Prostate gland (tissue), 2 donors: ENCODE measurements around the gene AUTS2. TPM values are rescaled to one million over a fixed set of nuclear protein-coding genes. Genes with fewer than 3 reads are reported as not detected.

ENCODE experiments used
- DNase-seq: peaks from one replicate; pipeline ENCODE4 v3.0.0-alpha.2; 2019; ENCODE audit warnings: low spot score
- H3K27ac ChIP-seq, 2 donors: fragments of 200-600 bp; sonication (generic); 2 replicates each; pipeline ENCODE4 v1.5.1; 2017 to 2019
- H3K27me3 ChIP-seq: fragments of 200-600 bp; sonication (generic); replicated peaks from 2 replicates; pipeline ENCODE4 v1.5.1; 2019; ENCODE audit not compliant: insufficient read depth
- H3K36me3 ChIP-seq, 2 donors: fragments of 200-600 bp; sonication (generic); 1 replicate in 1 of 2; 2 replicates in 1 of 2; pipeline versions ENCODE4 v1.5.1 to v1.8.1; 2017 to 2019
- H3K4me1 ChIP-seq: fragments of 200-600 bp; sonication (generic); replicated peaks from 2 replicates; pipeline ENCODE4 v1.5.1; 2019
- H3K4me3 ChIP-seq, 2 donors: fragments of 200-600 bp; sonication (generic); 2 replicates each; pipeline ENCODE4 v1.5.1; 2017 to 2019
- H3K9me3 ChIP-seq: fragments of 200-600 bp; sonication (generic); 2 replicates; pipeline ENCODE4 v1.5.1; 2017
- CTCF ChIP-seq, 4 experiments: fragments of 200-600 bp in 2 of 4; fragments of 450-650 bp in 2 of 4; sonication (generic) in 2 of 4; IDR thresholded peaks; 1 replicate in 3 of 4; 2 replicates in 1 of 4; pipeline ENCODE4 v1.5.1; 2016 to 2019; ENCODE audit warnings: antibody characterized with exemption in 4 of 4, mild to moderate bottlenecking in 2 of 4, moderate library complexity in 2 of 4
- POLR2A ChIP-seq: fragments of 450-650 bp; IDR thresholded peaks from one replicate; pipeline ENCODE4 v1.6.1; 2016; ENCODE audit warnings: antibody characterized with exemption, mild to moderate bottlenecking
- POLR2AphosphoS5 ChIP-seq: sonication (generic); formaldehyde crosslinking; IDR thresholded peaks from one replicate; pipeline ENCODE4 v1.6.1; 2017; ENCODE audit warnings: antibody characterized with exemption
- WGBS: methylation state at CpG from one replicate; pipeline ENCODE4 v1.1.5; 2018; 5-methylcytosine and 5-hydroxymethylcytosine counted together
- intact Hi-C: fragments of 100-400 bp; cut with DNase I; formaldehyde crosslinking; loops from one replicate; pipeline ENCODE4 v1.14.2; 2022
- total RNA-seq, 2 donors: library from RNA; depleted of rRNA; stranded (reverse); fragments of >200 nt; gene quantifications; one replicate each; pipeline ENCODE4 v1.1.0, GENCODE V29; 2016

AUTS2 gene
- total RNA-seq, 2 donors from 2014 or later = 25.0 to 55.2 TPM

- intact Hi-C loops = no loop called here
- no peak for DNase-seq
- Histone ChIP-seq H3K4me3 (no peak overlapping the region), H3K9me3 (no peaks in the 10 kb centered on the region), H3K36me3 (no peaks in the 10 kb centered on the region), H3K4me1 (no peaks in the 10 kb centered on the region), H3K27ac (peak overlapping the region in 1 of 2 donors; percentile 20), H3K27me3 (no peaks in the 10 kb centered on the region)
- TF ChIP-seq CTCF (IDR thresholded peaks at IDR 0.05) = no peak
- 69% methylated on average over 4 of the region's 4 CpGs for WGBS
Measured at GRCh38 chr7:70773406-70773805, 1175.1 kb downstream of the AUTS2 start.

- 94% methylated on average over 3 of the region's 3 CpGs for WGBS
- no peak for TF ChIP-seq POLR2AphosphoS5
- no peak for TF ChIP-seq CTCF (IDR thresholded peaks at IDR 0.05)
- no peak for TF ChIP-seq POLR2A
- no peaks in the 10 kb centered on the region for H3K36me3 ChIP-seq
- DNase-seq = no peak
- H3K27me3 ChIP-seq = no peaks in the 10 kb centered on the region
- no peaks in the 10 kb centered on the region for H3K9me3 ChIP-seq
- no peaks in the 10 kb centered on the region for H3K4me1 ChIP-seq
- no peak overlapping the region for H3K4me3 ChIP-seq
- peak overlapping the region in 1 of 2 donors; percentile 20 for H3K27ac ChIP-seq
- intact Hi-C loops = no loop called here
Measured at GRCh38 chr7:70774950-70775527, 1176.8 kb downstream of the AUTS2 start.

GRCh38 chr7:70775570-70776156, 1177.4 kb downstream of the AUTS2 start:
- no peak for DNase-seq
- intact Hi-C loops = no loop called here
- WGBS = 58% methylated on average over 4 of the region's 4 CpGs

GRCh38 chr7:70776627-70777101, 1178.4 kb downstream of the AUTS2 start:
- intact Hi-C loops = no loop called here
- H3K27me3 ChIP-seq = no peaks in the 10 kb centered on the region
- H3K36me3 ChIP-seq = no peaks in the 10 kb centered on the region
- no peak for DNase-seq
- TF ChIP-seq POLR2AphosphoS5 (no peak), POLR2A (no peak), CTCF (IDR thresholded peaks at IDR 0.05) (no peak)
- H3K4me1 ChIP-seq = no peaks in the 10 kb centered on the region
- H3K4me3 ChIP-seq = no peak overlapping the region
- H3K27ac ChIP-seq = no peak overlapping the region
- H3K9me3 ChIP-seq = no peaks in the 10 kb centered on the region
- WGBS = 44% methylated on average over 7 of the region's 7 CpGs

More at GRCh38 chr7:70775570-70776156, 1177.4 kb downstream of the AUTS2 start:
- Histone ChIP-seq H3K4me1 (no peaks in the 10 kb centered on the region), H3K36me3 (no peaks in the 10 kb centered on the region), H3K9me3 (no peaks in the 10 kb centered on the region), H3K27me3 (no peaks in the 10 kb centered on the region), H3K4me3 (no peak overlapping the region), H3K27ac (no peak overlapping the region)
- TF ChIP-seq CTCF (IDR thresholded peaks at IDR 0.05) (peak in 2 of 4 experiments; percentile 13 to 42), POLR2AphosphoS5 (no peak)

GRCh38 chr7:70777251-70777650, 1179.0 kb downstream of the AUTS2 start:
- TF ChIP-seq POLR2AphosphoS5 (no peak), POLR2A (no peak), CTCF (IDR thresholded peaks at IDR 0.05) (no peak)
- Histone ChIP-seq H3K4me3 (no peak overlapping the region), H3K36me3 (no peaks in the 10 kb centered on the region), H3K27me3 (no peaks in the 10 kb centered on the region), H3K27ac (no peak overlapping the region), H3K9me3 (no peaks in the 10 kb centered on the region), H3K4me1 (no peaks in the 10 kb centered on the region)
- intact Hi-C loops = no loop called here
- no peak for DNase-seq
